ENCODE measurements around the gene FRAS1. TPM values are rescaled to one million over a fixed set of nuclear protein-coding genes. Genes with fewer than 3 reads are reported as not detected.

Gene FRAS1
- total RNA-seq, 1 experiment from 2014 or later: 82.0 TPM

- TF ChIP-seq CDX4 (CRISPR knock-in tag; IDR thresholded peaks at IDR 0.05; ENCODE audit: borderline replicate concordance): no peak
- no peak for TF ChIP-seq ZNF512 (CRISPR knock-in tag; IDR thresholded peaks at IDR 0.05; ENCODE audit: borderline replicate concordance)
Observed at GRCh38 chr4:78441756-78442155, 384.6 kb downstream of the FRAS1 start (continued).

- Mint-ChIP-seq H3K36me3 (peaks cover 65% of the 10 kb centered on the region), H3K9me3 (no peaks in the 10 kb centered on the region), H3K27ac (no peak overlapping the region), H3K27me3 (ENCODE audit: low read depth) (no peaks in the 10 kb centered on the region), H3K4me1 (peaks cover 4% of the 10 kb centered on the region; the same call in 1 of the 2 replicates), H3K4me3 (no peak overlapping the region)
- DNase-seq (ENCODE audit: low spot score) (no peak), ATAC-seq (no peak)
- ChIA-PET POLR2A (interaction anchor here (0.6 kb wide), 1 partner anchor 443 kb away, joined by 3 read pairs; no protein-coding TSS in a partner anchor), CTCF (no interaction called here)
- TF ChIP-seq IRF2 (CRISPR knock-in tag; IDR thresholded peaks at IDR 0.05; ENCODE audit: borderline replicate concordance, low read depth): no peak
- no peak for TF ChIP-seq CDX4 (CRISPR knock-in tag; IDR thresholded peaks at IDR 0.05; ENCODE audit: borderline replicate concordance)
- no peak for TF ChIP-seq NR3C1 (CRISPR knock-in tag; conservative IDR thresholded peaks at IDR 0.05; ENCODE audit: low read depth)
- TF ChIP-seq ZNF281 (CRISPR knock-in tag; IDR thresholded peaks at IDR 0.05): no peak
- TF ChIP-seq JUN (CRISPR knock-in tag; IDR thresholded peaks at IDR 0.05): no peak
- no peak for TF ChIP-seq GABPB1 (CRISPR knock-in tag; IDR thresholded peaks at IDR 0.05)
- no peak for TF ChIP-seq ZNF138 (CRISPR knock-in tag; conservative IDR thresholded peaks at IDR 0.05)
- TF ChIP-seq CREB1 (CRISPR knock-in tag; IDR thresholded peaks at IDR 0.05): no peak
- no peak for TF ChIP-seq FOXJ3 (CRISPR knock-in tag; IDR thresholded peaks at IDR 0.05; ENCODE audit: borderline replicate concordance)
- no peak for TF ChIP-seq ZNF263 (CRISPR knock-in tag; IDR thresholded peaks at IDR 0.05; ENCODE audit: low read depth)
- no peak for TF ChIP-seq FOXP1 (CRISPR knock-in tag; IDR thresholded peaks at IDR 0.05; ENCODE audit: borderline replicate concordance)
- TF ChIP-seq RELA (CRISPR knock-in tag; IDR thresholded peaks at IDR 0.05; ENCODE audit: borderline replicate concordance): no peak
- no peak for TF ChIP-seq PRRX2 (CRISPR knock-in tag; IDR thresholded peaks at IDR 0.05)
Observed at GRCh38 chr4:78446619-78447018, 389.5 kb downstream of the FRAS1 start.

- Mint-ChIP-seq H3K4me1 (peaks cover 4% of the 10 kb centered on the region; the same call in 1 of the 2 replicates), H3K9me3 (no peaks in the 10 kb centered on the region), H3K36me3 (peaks cover 72% of the 10 kb centered on the region), H3K27ac (peak overlapping the region; percentile 35; the same call in 1 of the 2 replicates), H3K27me3 (ENCODE audit: low read depth) (no peaks in the 10 kb centered on the region), H3K4me3 (no peak overlapping the region)
- no peak for DNase-seq (ENCODE audit: low spot score)
- no peak for TF ChIP-seq JUN (CRISPR knock-in tag; IDR thresholded peaks at IDR 0.05)
- no peak for TF ChIP-seq PREB (CRISPR knock-in tag; IDR thresholded peaks at IDR 0.05; ENCODE audit: borderline replicate concordance)
- TF ChIP-seq USF2 (CRISPR knock-in tag; IDR thresholded peaks at IDR 0.05): no peak
- CTCF ChIA-PET: no interaction called here
- POLR2A ChIA-PET: no interaction called here
- ATAC-seq: no peak
Observed at GRCh38 chr4:78451407-78451806, 394.3 kb downstream of the FRAS1 start.

All from WTC11 (cell line).